Hindlimb muscle (tissue), 1 donor: Measurements from ENCODE around the gene S100A16. TPM values are rescaled to one million over a fixed set of nuclear protein-coding genes. Genes with fewer than 3 reads are reported as not detected.

Experiments used
- DNase-seq: peaks from one replicate; pipeline ENCODE4 v3.0.0-alpha.2; 2013
- polyA plus RNA-seq: library from polyadenylated mRNA; unstranded; fragments of 120-200 nt; gene quantifications from one replicate; pipeline ENCODE4 v1.2.1, GENCODE V29; 2013; ENCODE audit not compliant: insufficient read length

The S100A16 gene
- polyA plus RNA-seq, 1 donor, result 54.7 TPM

- DNase-seq, result no peak
These were observed 51.4 kb downstream of the S100A16 start for GRCh38 chr1:153561466-153561985.

GRCh38 chr1:153560771-153561465 is 52.0 kb downstream of the S100A16 start:
- DNase-seq, result no peak

GRCh38 chr1:153560241-153560640 is 52.7 kb downstream of the S100A16 start:
- no peak for DNase-seq

GRCh38 chr1:153557877-153558276 is 55.1 kb downstream of the S100A16 start:
- DNase-seq, result no peak

Other genes starting within 250 kb of the S100A16 start
- 1.0 TPM for gene S100A12, start 237.5 kb downstream of the S100A16 start, polyA plus RNA-seq
- gene S100A8, start 222.1 kb downstream of the S100A16 start, polyA plus RNA-seq, result 12.5 TPM
- gene S100A7A, start 196.6 kb downstream of the S100A16 start, polyA plus RNA-seq, result not detected
- gene S100A7, start 152.5 kb downstream of the S100A16 start, polyA plus RNA-seq, result not detected
- 187 TPM for gene S100A6, start 77.1 kb downstream of the S100A16 start, polyA plus RNA-seq
- not detected for gene S100A5, start 72.2 kb downstream of the S100A16 start, polyA plus RNA-seq
- 193 TPM for gene S100A4, start 67.3 kb downstream of the S100A16 start, polyA plus RNA-seq
- 1.2 TPM for gene S100A3, start 63.9 kb downstream of the S100A16 start, polyA plus RNA-seq
- gene S100A2, start 47.3 kb downstream of the S100A16 start, polyA plus RNA-seq, result 2.2 TPM
- 1.1 TPM for gene S100A14, start 3.2 kb upstream of the S100A16 start, polyA plus RNA-seq
- 58.5 TPM for gene S100A13, start 14.4 kb upstream of the S100A16 start, polyA plus RNA-seq
- 11.6 TPM for gene S100A1, start 15.3 kb upstream of the S100A16 start, polyA plus RNA-seq
- gene CHTOP, start 20.9 kb upstream of the S100A16 start, polyA plus RNA-seq, result 100 TPM
- 54.5 TPM for gene SNAPIN, start 45.6 kb upstream of the S100A16 start, polyA plus RNA-seq
- gene ILF2, start 57.9 kb upstream of the S100A16 start, polyA plus RNA-seq, result 139 TPM
- gene NPR1, start 65.6 kb upstream of the S100A16 start, polyA plus RNA-seq, result 17.2 TPM
- 45.5 TPM for gene INTS3, start 114.9 kb upstream of the S100A16 start, polyA plus RNA-seq
- gene SLC27A3, start 162.3 kb upstream of the S100A16 start, polyA plus RNA-seq, result 23.7 TPM